ENCODE data around the gene GRIPAP1.
A peak's percentile ranks its signal among the peaks of the same experiment; 100 is the strongest.

GRIPAP1 gene

DNA sequence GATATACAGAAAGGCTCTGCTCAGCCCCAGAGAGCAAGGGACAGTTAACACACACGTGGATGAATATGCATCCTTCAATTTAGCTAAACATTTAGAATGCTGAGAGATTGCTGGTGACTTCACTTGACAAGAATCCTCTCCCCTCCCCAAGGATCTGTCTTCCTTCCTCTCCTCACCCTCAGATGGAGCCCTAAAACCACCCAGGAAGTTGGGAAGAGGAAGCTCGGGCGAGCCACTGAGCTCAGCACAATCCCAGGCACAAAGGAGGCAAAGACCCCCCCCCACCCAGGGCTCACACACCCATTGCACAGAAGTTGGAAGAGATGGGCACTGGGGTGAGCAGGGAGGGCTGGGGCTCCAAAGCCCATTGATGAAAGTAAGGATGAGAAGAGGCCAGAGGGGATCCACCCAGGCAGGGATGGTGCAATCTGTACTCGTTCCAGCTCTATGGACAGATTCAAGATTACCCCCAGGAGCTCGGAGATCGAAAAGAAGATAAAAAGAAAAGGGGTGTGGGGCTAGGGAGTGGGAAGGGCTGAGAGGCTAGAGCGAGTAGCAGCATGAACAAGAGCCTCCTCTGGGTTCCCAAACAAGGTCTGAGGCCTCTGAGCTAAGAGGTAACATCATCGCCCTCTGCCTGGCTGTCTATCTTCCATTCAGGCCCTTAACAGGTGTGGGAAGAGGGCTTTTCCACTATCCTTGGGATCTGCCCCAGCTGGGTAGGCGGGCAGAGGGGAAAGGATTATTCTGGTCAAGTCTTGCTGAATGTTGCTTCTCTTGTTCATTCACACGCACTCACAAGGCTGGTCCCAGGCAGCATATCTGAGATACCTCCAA, 39.9 kb upstream of the GRIPAP1 start:
- Histone ChIP-seq H3K4me3 (ENCODE audit: low read depth, low read length) (peak overlapping the region; percentile 91), H3K36me3 (ENCODE audit: control insufficient read depth, insufficient read depth, low read length) (no peaks in the 10 kb centered on the region), H2AFZ (no peak overlapping the region), H3K9ac (peak overlapping the region; percentile 91), H3K79me2 (peaks cover 8% of the 10 kb centered on the region), H3K9me3 (ENCODE audit: control insufficient read depth, low read length) (no peaks in the 10 kb centered on the region), H3K4me1 (peaks cover 3% of the 10 kb centered on the region), H3K27me3 (ENCODE audit: control insufficient read depth, insufficient read depth, low read length) (no peaks in the 10 kb centered on the region), H3K27ac (peak overlapping the region; percentile 96), H3K4me2 (ENCODE audit: low read length) (peak overlapping the region; percentile 81)
- TF ChIP-seq CTCF (IDR thresholded peaks at IDR 0.05), result no peak

- H3K27ac ChIP-seq, result peak overlapping the region; percentile 64
- H3K9ac ChIP-seq, result no peak overlapping the region
- no peaks in the 10 kb centered on the region for H3K27me3 ChIP-seq (ENCODE audit: control insufficient read depth, insufficient read depth, low read length)
- peaks cover 3% of the 10 kb centered on the region for H3K4me1 ChIP-seq
- no peaks in the 10 kb centered on the region for H3K36me3 ChIP-seq (ENCODE audit: control insufficient read depth, insufficient read depth, low read length)
- H3K4me3 ChIP-seq (ENCODE audit: low read depth, low read length), result no peak overlapping the region
- no peak overlapping the region for H2AFZ ChIP-seq
- peak overlapping the region; percentile 47 for H3K4me2 ChIP-seq (ENCODE audit: low read length)
- no peak for TF ChIP-seq CTCF (IDR thresholded peaks at IDR 0.05)
- no peaks in the 10 kb centered on the region for H3K9me3 ChIP-seq (ENCODE audit: control insufficient read depth, low read length)
- peaks cover 8% of the 10 kb centered on the region for H3K79me2 ChIP-seq
These were observed 38.4 kb upstream of the GRIPAP1 start for GRCh38 chrX:49040376-49040955.

DNA sequence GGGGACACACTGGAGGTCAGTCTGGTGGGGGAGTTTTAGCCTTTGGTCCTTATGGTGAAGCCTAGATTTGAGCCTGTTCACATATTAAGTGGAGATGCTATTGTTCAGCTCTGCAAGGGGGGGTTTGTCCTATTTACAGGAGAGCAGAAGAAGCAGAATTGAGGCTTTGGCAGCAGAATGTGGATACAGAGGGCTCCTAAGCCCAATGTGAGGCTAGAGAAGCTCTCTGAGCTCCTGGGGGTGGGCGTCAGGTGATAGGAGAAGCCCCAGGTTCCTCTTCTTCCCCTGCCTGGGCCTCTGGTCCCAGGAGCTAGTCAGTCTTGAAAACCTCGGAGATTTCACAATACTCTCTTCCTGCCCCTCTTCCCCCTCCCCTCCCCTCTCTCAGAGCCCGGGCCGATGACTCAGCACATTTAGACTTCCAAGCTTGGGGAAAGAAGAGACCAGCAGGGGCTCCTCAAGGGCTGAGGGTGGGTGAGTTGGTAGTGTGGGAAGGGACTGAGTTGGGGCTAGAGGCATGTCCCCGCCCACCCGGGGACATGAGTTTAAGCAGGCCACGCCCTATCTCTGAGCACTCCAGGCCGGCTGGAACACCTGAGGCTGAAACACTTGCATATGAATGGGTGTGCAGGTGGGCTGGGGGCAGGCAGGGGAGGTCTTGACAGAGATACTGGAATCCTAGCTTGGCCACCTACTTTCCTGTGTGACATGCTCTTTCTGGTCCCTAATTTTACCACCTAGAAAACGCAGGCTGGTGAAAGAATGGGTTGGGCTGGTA, 37.7 kb upstream of the GRIPAP1 start:
- Histone ChIP-seq H3K4me3 (ENCODE audit: low read depth, low read length) (no peak overlapping the region), H3K9ac (no peak overlapping the region), H3K36me3 (ENCODE audit: control insufficient read depth, insufficient read depth, low read length) (no peaks in the 10 kb centered on the region), H3K4me2 (ENCODE audit: low read length) (peak overlapping the region; percentile 47), H3K27me3 (ENCODE audit: control insufficient read depth, insufficient read depth, low read length) (no peaks in the 10 kb centered on the region), H2AFZ (no peak overlapping the region), H3K9me3 (ENCODE audit: control insufficient read depth, low read length) (no peaks in the 10 kb centered on the region), H3K4me1 (peaks cover 3% of the 10 kb centered on the region), H3K27ac (peak overlapping the region; percentile 64), H3K79me2 (peaks cover 8% of the 10 kb centered on the region)
- TF ChIP-seq CTCF (IDR thresholded peaks at IDR 0.05), result no peak

DNA sequence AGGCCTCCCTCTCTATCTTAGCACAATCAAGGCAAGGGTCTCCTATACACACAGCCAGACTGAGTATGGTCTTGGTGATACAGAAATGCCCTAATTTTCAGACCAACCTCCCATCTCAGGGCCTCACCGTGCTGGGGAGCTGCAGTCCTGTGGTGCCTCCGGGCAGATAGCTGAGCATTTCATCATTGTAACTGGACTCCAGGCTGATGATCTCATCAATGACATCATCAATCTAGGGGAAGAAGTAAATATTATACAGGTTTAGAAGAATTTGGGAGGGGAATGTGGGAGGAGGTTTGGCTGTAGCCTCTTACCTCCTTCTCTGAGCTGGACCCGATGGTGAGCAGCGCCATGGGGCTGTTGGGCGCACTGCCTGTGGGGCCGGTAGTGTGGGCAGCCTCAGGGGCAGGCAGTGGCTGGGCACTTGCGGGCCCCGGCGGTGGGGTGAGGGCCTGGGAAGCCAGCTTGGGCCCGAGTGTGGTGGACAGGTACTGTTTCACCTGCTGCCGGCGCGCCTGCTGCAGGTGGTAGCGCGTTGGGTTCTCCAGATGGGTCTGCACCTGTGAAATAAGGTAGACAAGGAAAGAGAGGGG, 35.9 kb upstream of the GRIPAP1 start:
- Histone ChIP-seq H3K9me3 (ENCODE audit: control insufficient read depth, low read length) (no peaks in the 10 kb centered on the region), H3K4me3 (ENCODE audit: low read depth, low read length) (no peak overlapping the region), H3K27me3 (ENCODE audit: control insufficient read depth, insufficient read depth, low read length) (no peaks in the 10 kb centered on the region), H3K4me1 (peaks cover 3% of the 10 kb centered on the region), H3K79me2 (peaks cover 8% of the 10 kb centered on the region), H3K27ac (no peak overlapping the region), H3K36me3 (ENCODE audit: control insufficient read depth, insufficient read depth, low read length) (no peaks in the 10 kb centered on the region), H3K9ac (no peak overlapping the region), H2AFZ (no peak overlapping the region), H3K4me2 (ENCODE audit: low read length) (no peak overlapping the region)
- TF ChIP-seq CTCF (IDR thresholded peaks at IDR 0.05), result no peak
